WTC11 (cell line): Measurements from ENCODE around the gene KCNK15. TPM values are rescaled to one million over a fixed set of nuclear protein-coding genes. Genes with fewer than 3 reads are reported as not detected.

Experiments used
- ATAC-seq: fragments of 200-7000 bp; cut with Tn5 transposase; 2 replicates; pipeline ENCODE4 v1.10.0; 2021; ENCODE audit warnings: mild to moderate bottlenecking, moderate library complexity
- CTCF ChIA-PET: fragments of 300-600 bp; sonication (Branson Sonifier 250); formaldehyde crosslinking; loops from one replicate; lab custom pipeline; 2021; ENCODE audit warnings: antibody characterized with exemption; lab: Charles Lee
- POLR2A ChIA-PET: fragments of 350-600 bp; sonication (Branson Sonifier 250); formaldehyde crosslinking; loops from one replicate; lab custom pipeline; 2021; ENCODE audit warnings: antibody characterized with exemption; lab: Charles Lee
- DNase-seq: peaks from one replicate; pipeline ENCODE4 v3.0.0; 2021; ENCODE audit warnings: low spot score
- H3K27ac Mint-ChIP-seq: 2 replicates; pipeline ENCODE4 v1.8.0; 2021; ENCODE audit warnings: mixed read lengths
- H3K27me3 Mint-ChIP-seq: 2 replicates; pipeline ENCODE4 v1.8.0; 2021; ENCODE audit warnings: low read depth, mild to moderate bottlenecking, moderate library complexity, mixed read lengths
- H3K36me3 Mint-ChIP-seq: 2 replicates; pipeline ENCODE4 v1.8.0; 2021; ENCODE audit warnings: mixed read lengths
- H3K4me1 Mint-ChIP-seq: 2 replicates; pipeline ENCODE4 v1.8.0; 2022; ENCODE audit warnings: mixed read lengths
- H3K4me3 Mint-ChIP-seq: 2 replicates; pipeline ENCODE4 v1.8.0; 2021; ENCODE audit warnings: mild to moderate bottlenecking, moderate library complexity, mixed read lengths
- H3K9me3 Mint-ChIP-seq: 2 replicates; pipeline ENCODE4 v1.8.0; 2021; ENCODE audit warnings: mixed read lengths
- ATF1 ChIP-seq: sonication (generic); formaldehyde crosslinking; IDR thresholded peaks from 2 replicates; pipeline ENCODE4 v1.8.1; 2023; ENCODE audit warnings: mild to moderate bottlenecking, moderate library complexity, missing genetic modification reagents
- CBFB ChIP-seq: sonication (generic); formaldehyde crosslinking; IDR thresholded peaks from 2 replicates; pipeline ENCODE4 v1.8.1; 2022; ENCODE audit warnings: mild to moderate bottlenecking, low read depth, missing genetic modification reagents
- CREM ChIP-seq: sonication (generic); formaldehyde crosslinking; IDR thresholded peaks from 2 replicates; pipeline ENCODE4 v1.8.1; 2022; ENCODE audit warnings: mild to moderate bottlenecking, missing genetic modification reagents, moderate library complexity
- FOXJ3 ChIP-seq: sonication (generic); formaldehyde crosslinking; IDR thresholded peaks from 2 replicates; pipeline ENCODE4 v1.9.0; 2021; ENCODE audit warnings: missing genetic modification reagents, mild to moderate bottlenecking, borderline replicate concordance
- FOXP1 ChIP-seq: sonication (generic); formaldehyde crosslinking; IDR thresholded peaks from 2 replicates; pipeline ENCODE4 v1.8.0; 2022; ENCODE audit warnings: missing genetic modification reagents, mild to moderate bottlenecking, moderate library complexity, borderline replicate concordance
- MXD4 ChIP-seq: fragments of 250-450 bp; sonication (Bioruptor Pico); IDR thresholded peaks from 2 replicates; pipeline ENCODE4 v1.8.0; 2021; ENCODE audit warnings: mild to moderate bottlenecking, moderate library complexity, borderline replicate concordance
- MYBL2 ChIP-seq: sonication (generic); formaldehyde crosslinking; IDR thresholded peaks from 2 replicates; pipeline ENCODE4 v1.8.1; 2023; ENCODE audit warnings: mild to moderate bottlenecking, moderate library complexity, missing genetic modification reagents
- NFATC4 ChIP-seq: fragments of 250-450 bp; sonication (Bioruptor Pico); IDR thresholded peaks from 2 replicates; pipeline ENCODE4 v1.9.0; 2021; ENCODE audit warnings: mild to moderate bottlenecking
- SOX15 ChIP-seq: fragments of 250-450 bp; sonication (Bioruptor Pico); IDR thresholded peaks from 2 replicates; pipeline ENCODE4 v1.9.0; 2021; ENCODE audit warnings: mild to moderate bottlenecking
- TEAD1 ChIP-seq: sonication (generic); formaldehyde crosslinking; IDR thresholded peaks from 2 replicates; pipeline ENCODE4 v1.8.0; 2022; ENCODE audit warnings: mild to moderate bottlenecking, missing genetic modification reagents
- TEAD4 ChIP-seq: sonication (generic); formaldehyde crosslinking; IDR thresholded peaks from 2 replicates; pipeline ENCODE4 v1.8.0; 2022; ENCODE audit warnings: mild to moderate bottlenecking, missing genetic modification reagents
- TP53 ChIP-seq: sonication (generic); formaldehyde crosslinking; IDR thresholded peaks from 2 replicates; pipeline ENCODE4 v1.8.1; 2023; ENCODE audit warnings: mild to moderate bottlenecking, missing genetic modification reagents
- ZNF317 ChIP-seq: sonication (generic); formaldehyde crosslinking; IDR thresholded peaks from 2 replicates; pipeline ENCODE4 v1.8.1; 2023; ENCODE audit warnings: low read depth, mild to moderate bottlenecking, moderate library complexity, missing genetic modification reagents, borderline replicate concordance
- total RNA-seq: library from RNA; stranded (reverse); gene quantifications from 3 replicates; pipeline ENCODE4 v1.2.3, GENCODE V29; 2021
- TF ChIP-seq, protein P1 (sequence below): sonication (generic); formaldehyde crosslinking; IDR thresholded peaks from 2 replicates; pipeline ENCODE4 v1.8.1; 2023; ENCODE audit warnings: mild to moderate bottlenecking, missing genetic modification reagents
- TF ChIP-seq, protein P2 (sequence below): sonication (generic); formaldehyde crosslinking; IDR thresholded peaks from 2 replicates; pipeline ENCODE4 v1.8.0; 2022; ENCODE audit warnings: mild to moderate bottlenecking, missing genetic modification reagents
- TF ChIP-seq, protein P3 (sequence below): sonication (generic); formaldehyde crosslinking; IDR thresholded peaks from 2 replicates; pipeline ENCODE4 v1.8.0; 2022; ENCODE audit warnings: mild to moderate bottlenecking, missing genetic modification reagents
- TF ChIP-seq, protein P4 (sequence below): fragments of 250-450 bp; sonication (Bioruptor Pico); conservative IDR thresholded peaks from 2 replicates; pipeline ENCODE4 v1.9.0; 2021; ENCODE audit warnings: mild to moderate bottlenecking
- TF ChIP-seq, protein P5 (sequence below): sonication (generic); formaldehyde crosslinking; IDR thresholded peaks from 2 replicates; pipeline ENCODE4 v1.8.1; 2023; ENCODE audit warnings: mild to moderate bottlenecking, missing genetic modification reagents, moderate library complexity
- TF ChIP-seq, protein P6 (sequence below): sonication (generic); formaldehyde crosslinking; IDR thresholded peaks from 2 replicates; pipeline ENCODE4 v1.8.0; 2022; ENCODE audit warnings: mild to moderate bottlenecking, missing genetic modification reagents
- TF ChIP-seq, protein P7 (sequence below): sonication (generic); formaldehyde crosslinking; IDR thresholded peaks from 2 replicates; pipeline ENCODE4 v1.8.1; 2023; ENCODE audit warnings: mild to moderate bottlenecking, missing genetic modification reagents, moderate library complexity
- TF ChIP-seq, protein P8 (sequence below): sonication (generic); formaldehyde crosslinking; IDR thresholded peaks from 2 replicates; pipeline ENCODE4 v1.8.0; 2022; ENCODE audit warnings: missing genetic modification reagents
- TF ChIP-seq, protein P9 (sequence below): sonication (generic); formaldehyde crosslinking; IDR thresholded peaks from 2 replicates; pipeline ENCODE4 v1.8.0; 2022; ENCODE audit warnings: mild to moderate bottlenecking, missing genetic modification reagents

The KCNK15 gene
- total RNA-seq, 1 experiment from 2014 or later = 0.24 TPM

DNA sequence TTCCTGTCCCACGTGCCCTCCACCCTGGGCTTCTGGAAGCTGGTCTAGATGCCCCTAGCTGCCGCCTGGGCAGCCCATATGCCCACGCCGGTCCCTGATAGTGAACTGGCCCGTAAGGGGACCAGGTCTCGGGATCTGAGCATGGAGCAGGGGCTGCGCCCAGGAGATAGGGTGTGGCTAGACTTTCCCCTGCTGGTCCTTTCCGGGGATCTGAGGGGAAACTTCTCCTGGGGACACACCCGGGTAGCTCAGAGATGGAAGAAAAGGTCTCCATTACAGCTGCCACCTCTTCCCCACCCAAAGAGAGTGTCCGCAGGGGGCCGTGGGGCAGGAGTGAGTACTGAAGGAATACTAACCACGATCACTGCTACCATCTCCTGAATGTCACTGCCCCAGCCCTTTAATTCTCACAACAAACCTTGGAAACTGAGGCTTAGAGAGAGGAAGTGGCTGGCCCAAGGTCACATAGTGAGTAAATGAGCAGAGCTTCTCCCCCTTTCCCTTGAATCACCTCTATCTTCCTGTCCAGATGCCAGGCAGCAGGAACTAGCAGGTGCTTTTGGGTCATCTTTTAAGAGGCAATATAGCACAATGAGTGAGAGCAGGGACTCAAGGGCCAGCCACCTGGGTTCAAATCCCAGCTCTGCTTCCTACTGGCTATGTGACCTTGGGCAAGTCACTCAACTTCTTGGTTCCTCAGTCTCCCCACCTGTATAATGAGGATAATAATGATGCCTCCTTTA is 42.3 kb upstream of the KCNK15 start (continued):
- TF ChIP-seq, protein P1, sequence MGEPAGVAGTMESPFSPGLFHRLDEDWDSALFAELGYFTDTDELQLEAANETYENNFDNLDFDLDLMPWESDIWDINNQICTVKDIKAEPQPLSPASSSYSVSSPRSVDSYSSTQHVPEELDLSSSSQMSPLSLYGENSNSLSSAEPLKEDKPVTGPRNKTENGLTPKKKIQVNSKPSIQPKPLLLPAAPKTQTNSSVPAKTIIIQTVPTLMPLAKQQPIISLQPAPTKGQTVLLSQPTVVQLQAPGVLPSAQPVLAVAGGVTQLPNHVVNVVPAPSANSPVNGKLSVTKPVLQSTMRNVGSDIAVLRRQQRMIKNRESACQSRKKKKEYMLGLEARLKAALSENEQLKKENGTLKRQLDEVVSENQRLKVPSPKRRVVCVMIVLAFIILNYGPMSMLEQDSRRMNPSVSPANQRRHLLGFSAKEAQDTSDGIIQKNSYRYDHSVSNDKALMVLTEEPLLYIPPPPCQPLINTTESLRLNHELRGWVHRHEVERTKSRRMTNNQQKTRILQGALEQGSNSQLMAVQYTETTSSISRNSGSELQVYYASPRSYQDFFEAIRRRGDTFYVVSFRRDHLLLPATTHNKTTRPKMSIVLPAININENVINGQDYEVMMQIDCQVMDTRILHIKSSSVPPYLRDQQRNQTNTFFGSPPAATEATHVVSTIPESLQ (CRISPR knock-in tag) = no peak
- TF ChIP-seq, protein P2, sequence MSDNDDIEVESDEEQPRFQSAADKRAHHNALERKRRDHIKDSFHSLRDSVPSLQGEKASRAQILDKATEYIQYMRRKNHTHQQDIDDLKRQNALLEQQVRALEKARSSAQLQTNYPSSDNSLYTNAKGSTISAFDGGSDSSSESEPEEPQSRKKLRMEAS = no peak
- no peak for TF ChIP-seq ZNF317
- TF ChIP-seq, protein P3, sequence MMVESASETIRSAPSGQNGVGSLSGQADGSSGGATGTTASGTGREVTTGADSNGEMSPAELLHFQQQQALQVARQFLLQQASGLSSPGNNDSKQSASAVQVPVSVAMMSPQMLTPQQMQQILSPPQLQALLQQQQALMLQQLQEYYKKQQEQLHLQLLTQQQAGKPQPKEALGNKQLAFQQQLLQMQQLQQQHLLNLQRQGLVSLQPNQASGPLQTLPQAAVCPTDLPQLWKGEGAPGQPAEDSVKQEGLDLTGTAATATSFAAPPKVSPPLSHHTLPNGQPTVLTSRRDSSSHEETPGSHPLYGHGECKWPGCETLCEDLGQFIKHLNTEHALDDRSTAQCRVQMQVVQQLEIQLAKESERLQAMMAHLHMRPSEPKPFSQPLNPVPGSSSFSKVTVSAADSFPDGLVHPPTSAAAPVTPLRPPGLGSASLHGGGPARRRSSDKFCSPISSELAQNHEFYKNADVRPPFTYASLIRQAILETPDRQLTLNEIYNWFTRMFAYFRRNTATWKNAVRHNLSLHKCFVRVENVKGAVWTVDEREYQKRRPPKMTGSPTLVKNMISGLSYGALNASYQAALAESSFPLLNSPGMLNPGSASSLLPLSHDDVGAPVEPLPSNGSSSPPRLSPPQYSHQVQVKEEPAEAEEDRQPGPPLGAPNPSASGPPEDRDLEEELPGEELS (CRISPR knock-in tag) = no peak
- no peak for TF ChIP-seq FOXJ3 (CRISPR knock-in tag)
- TF ChIP-seq, protein P4, sequence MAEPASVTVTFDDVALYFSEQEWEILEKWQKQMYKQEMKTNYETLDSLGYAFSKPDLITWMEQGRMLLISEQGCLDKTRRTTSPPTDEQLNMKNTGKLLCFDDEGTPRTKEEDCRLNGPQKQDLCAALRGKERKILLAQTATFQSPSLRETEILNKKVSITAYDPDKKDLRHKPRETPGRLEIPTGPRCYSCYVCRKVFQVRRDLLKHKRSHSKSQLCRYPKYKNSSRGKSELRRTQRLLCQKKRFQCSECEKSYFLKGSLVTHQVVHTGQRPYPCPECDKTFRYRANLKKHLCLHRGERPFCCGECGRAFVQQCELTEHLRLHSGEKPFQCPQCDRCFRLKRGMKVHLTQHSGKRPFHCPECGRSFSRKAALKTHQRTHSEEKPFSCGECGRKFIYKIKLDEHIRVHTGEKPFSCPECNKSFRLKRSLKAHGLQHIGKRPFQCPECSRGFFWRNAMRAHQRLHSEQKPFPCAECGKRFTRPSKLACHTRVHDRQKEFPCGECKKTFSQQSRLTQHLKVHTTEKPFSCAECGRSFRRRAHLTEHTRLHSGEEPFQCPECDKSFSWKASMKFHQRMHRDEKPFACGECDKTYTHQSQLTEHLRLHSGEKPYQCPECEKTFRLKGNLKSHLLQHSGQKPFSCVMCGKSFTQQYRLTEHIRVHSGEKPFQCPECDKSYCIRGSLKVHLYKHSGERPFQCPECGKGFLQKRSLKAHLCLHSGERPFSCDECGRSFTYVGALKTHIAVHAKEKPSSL (CRISPR knock-in tag) = no peak

DNA sequence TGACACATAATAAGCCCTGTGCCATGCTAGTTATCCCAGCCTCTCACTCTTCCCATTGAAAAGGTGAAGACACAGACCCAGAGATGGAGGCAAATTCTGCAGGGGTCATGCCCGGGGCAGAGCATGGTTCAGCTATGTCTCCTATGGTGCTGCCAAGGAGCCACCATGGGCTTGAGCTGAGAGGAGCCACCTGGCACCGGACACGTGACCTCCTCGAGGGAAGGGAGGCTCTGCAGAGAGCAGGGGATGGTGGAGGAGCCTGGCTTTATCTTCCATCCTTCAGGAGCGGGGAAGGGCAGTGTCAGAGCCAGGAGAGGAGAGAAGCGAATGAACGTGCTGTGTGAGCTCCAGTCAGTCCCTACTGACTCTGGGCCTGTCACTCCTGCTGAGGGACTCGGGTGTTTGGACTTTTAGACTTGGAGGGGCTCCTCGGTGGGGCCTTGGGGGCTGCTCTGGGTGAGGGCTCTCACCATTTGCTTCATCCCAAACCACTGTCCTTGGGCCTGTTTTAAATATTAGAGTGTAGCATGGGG is 41.6 kb upstream of the KCNK15 start:
- Mint-ChIP-seq H3K27ac (no peak overlapping the region), H3K4me1 (peaks cover 22% of the 10 kb centered on the region), H3K27me3 (no peaks in the 10 kb centered on the region), H3K36me3 (no peaks in the 10 kb centered on the region), H3K4me3 (no peak overlapping the region), H3K9me3 (no peaks in the 10 kb centered on the region)
- ChIA-PET POLR2A (no interaction called here), CTCF (interaction anchor here (1.5 kb wide), 1 partner anchor 43 kb away, joined by 3 read pairs; no protein-coding TSS in a partner anchor)
- DNase-seq = no peak
- no peak for ATAC-seq
- no peak for TF ChIP-seq TEAD1 (CRISPR knock-in tag)
- no peak for TF ChIP-seq CBFB (CRISPR knock-in tag)
- no peak for TF ChIP-seq CREM (CRISPR knock-in tag)
- TF ChIP-seq FOXP1 (CRISPR knock-in tag) = no peak
- TF ChIP-seq, protein P5, sequence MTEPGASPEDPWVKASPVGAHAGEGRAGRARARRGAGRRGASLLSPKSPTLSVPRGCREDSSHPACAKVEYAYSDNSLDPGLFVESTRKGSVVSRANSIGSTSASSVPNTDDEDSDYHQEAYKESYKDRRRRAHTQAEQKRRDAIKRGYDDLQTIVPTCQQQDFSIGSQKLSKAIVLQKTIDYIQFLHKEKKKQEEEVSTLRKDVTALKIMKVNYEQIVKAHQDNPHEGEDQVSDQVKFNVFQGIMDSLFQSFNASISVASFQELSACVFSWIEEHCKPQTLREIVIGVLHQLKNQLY (CRISPR knock-in tag) = no peak
- no peak for TF ChIP-seq SOX15
- TF ChIP-seq TEAD4 (CRISPR knock-in tag) = no peak
- TF ChIP-seq TP53 (CRISPR knock-in tag) = no peak
- TF ChIP-seq, protein P6, sequence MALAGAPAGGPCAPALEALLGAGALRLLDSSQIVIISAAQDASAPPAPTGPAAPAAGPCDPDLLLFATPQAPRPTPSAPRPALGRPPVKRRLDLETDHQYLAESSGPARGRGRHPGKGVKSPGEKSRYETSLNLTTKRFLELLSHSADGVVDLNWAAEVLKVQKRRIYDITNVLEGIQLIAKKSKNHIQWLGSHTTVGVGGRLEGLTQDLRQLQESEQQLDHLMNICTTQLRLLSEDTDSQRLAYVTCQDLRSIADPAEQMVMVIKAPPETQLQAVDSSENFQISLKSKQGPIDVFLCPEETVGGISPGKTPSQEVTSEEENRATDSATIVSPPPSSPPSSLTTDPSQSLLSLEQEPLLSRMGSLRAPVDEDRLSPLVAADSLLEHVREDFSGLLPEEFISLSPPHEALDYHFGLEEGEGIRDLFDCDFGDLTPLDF = no peak
- TF ChIP-seq NFATC4 (CRISPR knock-in tag) = no peak
- TF ChIP-seq, protein P7, sequence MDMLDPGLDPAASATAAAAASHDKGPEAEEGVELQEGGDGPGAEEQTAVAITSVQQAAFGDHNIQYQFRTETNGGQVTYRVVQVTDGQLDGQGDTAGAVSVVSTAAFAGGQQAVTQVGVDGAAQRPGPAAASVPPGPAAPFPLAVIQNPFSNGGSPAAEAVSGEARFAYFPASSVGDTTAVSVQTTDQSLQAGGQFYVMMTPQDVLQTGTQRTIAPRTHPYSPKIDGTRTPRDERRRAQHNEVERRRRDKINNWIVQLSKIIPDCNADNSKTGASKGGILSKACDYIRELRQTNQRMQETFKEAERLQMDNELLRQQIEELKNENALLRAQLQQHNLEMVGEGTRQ (CRISPR knock-in tag) = no peak
- TF ChIP-seq, protein P8, sequence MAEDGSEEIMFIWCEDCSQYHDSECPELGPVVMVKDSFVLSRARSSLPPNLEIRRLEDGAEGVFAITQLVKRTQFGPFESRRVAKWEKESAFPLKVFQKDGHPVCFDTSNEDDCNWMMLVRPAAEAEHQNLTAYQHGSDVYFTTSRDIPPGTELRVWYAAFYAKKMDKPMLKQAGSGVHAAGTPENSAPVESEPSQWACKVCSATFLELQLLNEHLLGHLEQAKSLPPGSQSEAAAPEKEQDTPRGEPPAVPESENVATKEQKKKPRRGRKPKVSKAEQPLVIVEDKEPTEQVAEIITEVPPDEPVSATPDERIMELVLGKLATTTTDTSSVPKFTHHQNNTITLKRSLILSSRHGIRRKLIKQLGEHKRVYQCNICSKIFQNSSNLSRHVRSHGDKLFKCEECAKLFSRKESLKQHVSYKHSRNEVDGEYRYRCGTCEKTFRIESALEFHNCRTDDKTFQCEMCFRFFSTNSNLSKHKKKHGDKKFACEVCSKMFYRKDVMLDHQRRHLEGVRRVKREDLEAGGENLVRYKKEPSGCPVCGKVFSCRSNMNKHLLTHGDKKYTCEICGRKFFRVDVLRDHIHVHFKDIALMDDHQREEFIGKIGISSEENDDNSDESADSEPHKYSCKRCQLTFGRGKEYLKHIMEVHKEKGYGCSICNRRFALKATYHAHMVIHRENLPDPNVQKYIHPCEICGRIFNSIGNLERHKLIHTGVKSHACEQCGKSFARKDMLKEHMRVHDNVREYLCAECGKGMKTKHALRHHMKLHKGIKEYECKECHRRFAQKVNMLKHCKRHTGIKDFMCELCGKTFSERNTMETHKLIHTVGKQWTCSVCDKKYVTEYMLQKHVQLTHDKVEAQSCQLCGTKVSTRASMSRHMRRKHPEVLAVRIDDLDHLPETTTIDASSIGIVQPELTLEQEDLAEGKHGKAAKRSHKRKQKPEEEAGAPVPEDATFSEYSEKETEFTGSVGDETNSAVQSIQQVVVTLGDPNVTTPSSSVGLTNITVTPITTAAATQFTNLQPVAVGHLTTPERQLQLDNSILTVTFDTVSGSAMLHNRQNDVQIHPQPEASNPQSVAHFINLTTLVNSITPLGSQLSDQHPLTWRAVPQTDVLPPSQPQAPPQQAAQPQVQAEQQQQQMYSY = no peak
- TF ChIP-seq MYBL2 (CRISPR knock-in tag) = no peak
- no peak for TF ChIP-seq ATF1
- TF ChIP-seq, protein P9, sequence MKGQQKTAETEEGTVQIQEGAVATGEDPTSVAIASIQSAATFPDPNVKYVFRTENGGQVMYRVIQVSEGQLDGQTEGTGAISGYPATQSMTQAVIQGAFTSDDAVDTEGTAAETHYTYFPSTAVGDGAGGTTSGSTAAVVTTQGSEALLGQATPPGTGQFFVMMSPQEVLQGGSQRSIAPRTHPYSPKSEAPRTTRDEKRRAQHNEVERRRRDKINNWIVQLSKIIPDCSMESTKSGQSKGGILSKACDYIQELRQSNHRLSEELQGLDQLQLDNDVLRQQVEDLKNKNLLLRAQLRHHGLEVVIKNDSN = no peak
- no peak for TF ChIP-seq MXD4 (CRISPR knock-in tag)
